MM.1S (cell line): ENCODE data around the gene TMEM221.

ENCODE experiments used
- DNase-seq: peaks from one replicate; pipeline ENCODE4 v3.0.0-alpha.2; 2015
- H2AFZ ChIP-seq: fragments of 300-600 bp; sonication (generic); 2 replicates; pipeline ENCODE4 v1.6.0; 2016; ENCODE audit warnings: antibody characterized with exemption, low read length
- H3F3A ChIP-seq: fragments of 300-600 bp; sonication (generic); 2 replicates; pipeline ENCODE4 v1.6.1; 2016; ENCODE audit warnings: mild to moderate bottlenecking, antibody characterized with exemption, low read length, moderate library complexity, mixed read lengths; ENCODE audit not compliant: insufficient read depth
- H3K27ac ChIP-seq: fragments of 300-600 bp; sonication (generic); 2 replicates; pipeline ENCODE4 v1.5.1; 2016; ENCODE audit warnings: mild to moderate bottlenecking, low read length
- H3K27me3 ChIP-seq: fragments of 300-600 bp; sonication (generic); replicated peaks from 2 replicates; pipeline ENCODE4 v1.6.0; 2016; ENCODE audit warnings: low read length; ENCODE audit not compliant: insufficient read depth
- H3K36me3 ChIP-seq: fragments of 300-600 bp; sonication (generic); replicated peaks from 2 replicates; pipeline ENCODE4 v1.6.1; 2016; ENCODE audit warnings: mild to moderate bottlenecking, low read length, mixed read lengths; ENCODE audit not compliant: insufficient read depth
- H3K4me1 ChIP-seq: fragments of 300-600 bp; sonication (generic); 2 replicates; pipeline ENCODE4 v1.6.1; 2016; ENCODE audit warnings: low read length, mixed read lengths
- H3K4me2 ChIP-seq: fragments of 300-600 bp; sonication (generic); 2 replicates; pipeline ENCODE4 v1.6.0; 2016; ENCODE audit warnings: low read depth, low read length
- H3K4me3 ChIP-seq: fragments of 300-600 bp; sonication (generic); 2 replicates; pipeline ENCODE4 v1.5.1; 2016; ENCODE audit warnings: low read length, mixed read lengths
- H3K79me2 ChIP-seq: fragments of 300-600 bp; sonication (generic); 2 replicates; pipeline ENCODE4 v1.6.1; 2016; ENCODE audit warnings: mixed run types, low read length, mixed read lengths
- H3K9ac ChIP-seq: fragments of 300-600 bp; sonication (generic); 2 replicates; pipeline ENCODE4 v1.6.1; 2016; ENCODE audit warnings: low read length, mixed read lengths
- H3K9me2 ChIP-seq: fragments of 300-600 bp; sonication (generic); replicated peaks from 2 replicates; pipeline ENCODE4 v1.6.1; 2016; ENCODE audit warnings: mild to moderate bottlenecking, low read length, mixed read lengths; ENCODE audit not compliant: insufficient read depth
- H3K9me3 ChIP-seq: fragments of 300-600 bp; sonication (generic); replicated peaks from 2 replicates; pipeline ENCODE4 v1.6.1; 2016; ENCODE audit warnings: mild to moderate bottlenecking, low read length, mixed read lengths; ENCODE audit not compliant: insufficient read depth
- H4K20me1 ChIP-seq: fragments of 300-600 bp; sonication (generic); 2 replicates; pipeline ENCODE4 v1.6.1; 2016; ENCODE audit warnings: mild to moderate bottlenecking, low read length, moderate library complexity, mixed read lengths; ENCODE audit not compliant: insufficient read depth
- EZH2 ChIP-seq: fragments of 300-600 bp; sonication (generic); optimal IDR thresholded peaks from 2 replicates; pipeline ENCODE3; 2017; ENCODE audit warnings: low read depth, mild to moderate bottlenecking, antibody characterized with exemption, low read length, mixed read lengths
- EZH2phosphoT487 ChIP-seq: fragments of 300-600 bp; sonication (generic); IDR thresholded peaks from 2 replicates; pipeline ENCODE4 v1.6.1; 2018; ENCODE audit warnings: antibody characterized with exemption, low read length
- TF ChIP-seq, protein P1 (sequence below): fragments of 300-600 bp; sonication (generic); IDR thresholded peaks from 2 replicates; pipeline ENCODE4 v1.5.1; 2016; ENCODE audit warnings: antibody characterized with exemption, low read length, mixed read lengths

Gene TMEM221

DNA sequence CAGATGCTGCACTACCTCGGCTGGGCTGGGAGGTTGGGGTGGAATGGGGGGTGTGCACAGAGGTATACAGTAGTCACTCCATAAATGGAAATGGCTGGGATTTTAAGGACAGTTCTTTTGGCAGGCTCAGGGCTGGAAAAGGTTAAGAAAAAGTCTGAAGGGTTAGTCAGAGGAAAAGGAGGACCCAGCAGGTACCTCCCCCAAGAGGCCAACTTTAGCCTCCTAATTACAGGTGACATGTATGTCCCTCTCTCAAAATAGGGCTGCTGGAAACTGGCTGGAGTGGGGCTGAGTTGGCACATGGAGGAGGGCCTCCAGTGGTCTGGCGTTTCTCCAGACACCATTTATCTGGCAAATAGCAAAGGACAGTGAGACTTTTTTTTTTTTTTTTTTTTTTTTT is 55.5 kb downstream of the TMEM221 start:
- TF ChIP-seq, protein P1, sequence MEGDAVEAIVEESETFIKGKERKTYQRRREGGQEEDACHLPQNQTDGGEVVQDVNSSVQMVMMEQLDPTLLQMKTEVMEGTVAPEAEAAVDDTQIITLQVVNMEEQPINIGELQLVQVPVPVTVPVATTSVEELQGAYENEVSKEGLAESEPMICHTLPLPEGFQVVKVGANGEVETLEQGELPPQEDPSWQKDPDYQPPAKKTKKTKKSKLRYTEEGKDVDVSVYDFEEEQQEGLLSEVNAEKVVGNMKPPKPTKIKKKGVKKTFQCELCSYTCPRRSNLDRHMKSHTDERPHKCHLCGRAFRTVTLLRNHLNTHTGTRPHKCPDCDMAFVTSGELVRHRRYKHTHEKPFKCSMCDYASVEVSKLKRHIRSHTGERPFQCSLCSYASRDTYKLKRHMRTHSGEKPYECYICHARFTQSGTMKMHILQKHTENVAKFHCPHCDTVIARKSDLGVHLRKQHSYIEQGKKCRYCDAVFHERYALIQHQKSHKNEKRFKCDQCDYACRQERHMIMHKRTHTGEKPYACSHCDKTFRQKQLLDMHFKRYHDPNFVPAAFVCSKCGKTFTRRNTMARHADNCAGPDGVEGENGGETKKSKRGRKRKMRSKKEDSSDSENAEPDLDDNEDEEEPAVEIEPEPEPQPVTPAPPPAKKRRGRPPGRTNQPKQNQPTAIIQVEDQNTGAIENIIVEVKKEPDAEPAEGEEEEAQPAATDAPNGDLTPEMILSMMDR: no peak
- TF ChIP-seq EZH2: no peak
- no peak for TF ChIP-seq EZH2phosphoT487
- Histone ChIP-seq H3K9ac (no peak overlapping the region), H3K4me1 (peaks cover 7% of the 10 kb centered on the region; the same call in 1 of the 2 replicates), H3K79me2 (no peaks in the 10 kb centered on the region), H3K4me2 (no peak overlapping the region), H3K36me3 (no peaks in the 10 kb centered on the region), H3K9me3 (no peaks in the 10 kb centered on the region), H2AFZ (no peak overlapping the region), H3K9me2 (no peaks in the 10 kb centered on the region), H3K4me3 (no peak overlapping the region), H3K27me3 (peaks cover 17% of the 10 kb centered on the region), H4K20me1 (no peaks in the 10 kb centered on the region), H3F3A (peaks cover 28% of the 10 kb centered on the region), H3K27ac (no peak overlapping the region)
- DNase-seq: no peak

DNA sequence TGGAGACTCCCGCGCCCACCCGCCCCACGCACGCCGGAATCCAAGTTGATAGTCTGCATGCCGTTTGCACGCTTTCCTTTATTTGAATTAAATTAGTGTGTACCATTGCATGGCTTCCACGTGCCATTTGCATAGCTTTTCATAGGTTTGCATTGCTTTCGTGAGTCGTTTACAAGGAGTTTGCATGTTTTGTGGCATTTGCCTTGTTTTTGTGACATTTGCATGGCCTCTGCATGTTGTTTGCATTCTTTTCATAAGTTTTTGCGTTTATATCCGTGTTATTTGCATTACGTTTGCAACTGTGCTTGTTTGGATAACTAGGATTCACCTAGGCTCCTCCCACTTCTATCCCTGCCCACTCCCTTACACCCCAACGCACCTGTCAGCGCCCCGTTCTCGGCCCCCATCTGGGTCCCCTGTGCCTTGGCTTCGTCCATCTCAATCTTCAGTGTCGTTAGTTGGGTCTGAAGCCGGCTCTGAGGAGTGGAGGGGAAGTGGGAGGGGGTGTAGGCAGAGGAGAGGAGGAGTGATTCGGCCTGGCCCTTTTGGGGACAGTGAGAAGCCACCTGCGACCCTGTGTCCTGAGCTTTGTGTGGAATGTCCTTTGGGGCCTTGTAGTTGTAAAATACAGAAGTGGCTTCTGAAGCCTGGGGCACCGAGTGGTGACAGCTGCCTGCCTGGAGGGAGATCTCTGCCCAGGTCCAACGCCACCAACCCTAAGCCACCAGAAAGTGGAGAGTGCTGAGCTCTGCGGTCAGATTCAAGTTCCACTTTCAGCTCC is 56.9 kb downstream of the TMEM221 start:
- no peaks in the 10 kb centered on the region for H3K9me2 ChIP-seq
- H3K4me2 ChIP-seq: peak overlapping the region; percentile 95
- peaks cover 7% of the 10 kb centered on the region; the same call in 1 of the 2 replicates for H3K4me1 ChIP-seq
- H3K9me3 ChIP-seq: no peaks in the 10 kb centered on the region
- H4K20me1 ChIP-seq: no peaks in the 10 kb centered on the region
- H3K4me3 ChIP-seq: peak overlapping the region; percentile 52
- H3K79me2 ChIP-seq: no peaks in the 10 kb centered on the region
- H3F3A ChIP-seq: peaks cover 28% of the 10 kb centered on the region
- H3K27ac ChIP-seq: peak overlapping the region; percentile 10; the same call in 1 of the 2 replicates
- TF ChIP-seq EZH2 (no peak), EZH2phosphoT487 (no peak)
- TF ChIP-seq, protein P1: no peak; the same call in 1 of the 2 replicates
- H2AFZ ChIP-seq: peak overlapping the region; percentile 58
- peaks cover 17% of the 10 kb centered on the region for H3K27me3 ChIP-seq
- H3K9ac ChIP-seq: peak overlapping the region; percentile 24; the same call in 1 of the 2 replicates
- DNase-seq: peak; percentile 61
- no peaks in the 10 kb centered on the region for H3K36me3 ChIP-seq

DNA sequence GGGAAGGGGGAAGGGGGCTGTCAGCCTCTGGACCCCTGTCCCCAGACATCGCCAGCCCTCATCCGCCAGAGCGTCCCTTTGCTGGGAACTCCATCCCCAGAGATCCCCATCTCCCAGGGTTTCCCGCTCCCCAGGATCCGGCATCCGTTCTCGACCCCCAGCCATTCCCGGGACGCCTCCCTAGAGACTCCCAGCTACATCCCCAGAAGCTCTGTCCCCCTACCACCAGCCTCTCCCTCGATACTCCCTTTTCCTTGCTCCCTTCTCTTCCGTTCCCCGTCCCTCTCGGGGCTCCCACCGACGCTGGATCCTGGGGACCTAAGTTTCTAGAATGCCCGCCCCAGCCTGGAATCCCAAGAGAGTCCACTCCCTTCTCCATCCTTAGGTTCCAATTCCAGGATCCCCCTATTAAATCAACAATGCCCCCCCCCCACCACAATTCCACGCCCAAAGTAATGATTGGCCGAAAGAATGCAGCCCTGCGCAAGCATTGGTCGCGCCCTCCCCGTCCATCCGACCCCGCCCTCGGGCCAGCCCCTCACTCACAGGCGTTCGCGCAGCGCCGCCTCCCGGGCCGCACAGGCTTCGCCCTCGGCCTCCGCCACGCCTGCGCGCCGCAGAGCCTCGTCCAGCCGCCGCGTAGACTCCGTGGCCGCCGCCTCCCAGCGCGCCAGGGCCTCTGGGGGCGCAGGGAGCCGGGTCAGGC is 57.6 kb downstream of the TMEM221 start:
- DNase-seq: peak; percentile 90
- no peaks in the 10 kb centered on the region for H3K36me3 ChIP-seq

More for the DNA sequence above, 57.6 kb downstream of the TMEM221 start:
- peaks cover 28% of the 10 kb centered on the region for H3F3A ChIP-seq
- H3K4me1 ChIP-seq: peaks cover 7% of the 10 kb centered on the region; the same call in 1 of the 2 replicates
- H2AFZ ChIP-seq: peak overlapping the region; percentile 94
- H4K20me1 ChIP-seq: no peaks in the 10 kb centered on the region
- peak overlapping the region; percentile 23; the same call in 1 of the 2 replicates for H3K9ac ChIP-seq
- H3K27me3 ChIP-seq: peaks cover 17% of the 10 kb centered on the region
- H3K4me2 ChIP-seq: peak overlapping the region; percentile 95
- no peaks in the 10 kb centered on the region for H3K9me2 ChIP-seq
- TF ChIP-seq EZH2phosphoT487 (no peak), EZH2 (no peak)
- TF ChIP-seq, protein P1: peak; percentile 76
- H3K4me3 ChIP-seq: peak overlapping the region; percentile 72
- no peak overlapping the region for H3K27ac ChIP-seq
- no peaks in the 10 kb centered on the region for H3K79me2 ChIP-seq
- no peaks in the 10 kb centered on the region for H3K9me3 ChIP-seq
